Mesothelial cell of epicardium (in vitro differentiated cells): ENCODE results near the gene CNTNAP4. TPM values are rescaled to one million over a fixed set of nuclear protein-coding genes. Genes with fewer than 3 reads are reported as not detected.

Experiments used
- DNase-seq, 2 experiments: peaks; one replicate each; pipeline ENCODE4 v3.0.0; 2021; ENCODE audit warnings: low spot score in 2 of 2; ENCODE audit not compliant: unreplicated experiment in 2 of 2
- H3K27ac Mint-ChIP-seq: 2 replicates; pipeline ENCODE4 v1.8.0; 2021; ENCODE audit warnings: mixed read lengths
- H3K27me3 Mint-ChIP-seq: 2 replicates; pipeline ENCODE4 v1.8.0; 2021; ENCODE audit warnings: low read depth, mixed read lengths
- H3K36me3 Mint-ChIP-seq: 2 replicates; pipeline ENCODE4 v1.8.0; 2021; ENCODE audit warnings: mixed read lengths
- H3K4me1 Mint-ChIP-seq: 2 replicates; pipeline ENCODE4 v1.8.0; 2021; ENCODE audit warnings: mixed read lengths
- H3K4me3 Mint-ChIP-seq: 2 replicates; pipeline ENCODE4 v1.8.0; 2021; ENCODE audit warnings: mild to moderate bottlenecking, moderate library complexity, mixed read lengths
- H3K9me3 Mint-ChIP-seq: 2 replicates; pipeline ENCODE4 v1.8.0; 2021; ENCODE audit warnings: mixed read lengths
- total RNA-seq: library from RNA; stranded (reverse); gene quantifications from 3 replicates; pipeline ENCODE4 v1.2.1, GENCODE V29; 2021
- TF ChIP-seq, protein P1 (sequence below): fragments of 200-600 bp; sonication (generic); IDR thresholded peaks from one replicate; pipeline ENCODE4 v1.5.0; 2021; ENCODE audit warnings: antibody characterized with exemption; ENCODE audit not compliant: unreplicated experiment

Gene CNTNAP4
- total RNA-seq, 1 donor from 2014 or later, result 3.6 TPM

DNA sequence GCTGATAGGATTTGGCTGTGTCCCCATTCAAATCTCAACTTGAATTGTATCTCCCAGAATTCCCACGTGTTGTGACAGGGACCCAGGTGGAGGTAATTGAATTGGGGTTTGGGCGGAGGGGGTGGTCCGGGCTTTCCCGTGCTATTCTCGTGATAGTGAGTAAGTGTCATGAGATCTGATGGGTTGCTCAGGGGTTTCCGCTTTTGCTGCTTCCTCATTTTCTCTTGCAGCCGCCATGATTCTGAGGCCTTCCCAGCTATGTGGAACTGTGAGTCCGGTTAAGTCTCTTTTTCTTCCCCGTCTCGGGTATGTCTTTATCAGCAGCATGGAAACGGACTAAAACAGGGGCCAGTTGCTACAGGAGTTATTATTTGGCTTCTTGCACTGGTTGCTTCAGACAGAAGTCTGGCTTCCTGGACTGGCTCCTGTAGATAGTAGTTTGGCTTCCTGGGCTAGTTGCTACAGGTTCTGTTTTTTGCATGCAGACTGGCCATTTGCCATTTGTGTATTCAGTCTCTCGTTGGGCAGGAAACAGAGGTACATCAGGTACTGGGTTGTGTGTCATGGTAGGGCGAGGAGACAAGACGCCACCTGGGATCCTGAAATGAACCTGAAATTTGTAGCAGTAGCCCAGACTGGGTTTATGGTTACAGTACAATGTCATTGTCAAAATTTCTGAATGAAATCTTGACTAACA is 32.6 kb downstream of the CNTNAP4 start:
- H3K36me3 Mint-ChIP-seq, result no peaks in the 10 kb centered on the region
- H3K4me3 Mint-ChIP-seq, result no peak overlapping the region
- TF ChIP-seq, protein P1, sequence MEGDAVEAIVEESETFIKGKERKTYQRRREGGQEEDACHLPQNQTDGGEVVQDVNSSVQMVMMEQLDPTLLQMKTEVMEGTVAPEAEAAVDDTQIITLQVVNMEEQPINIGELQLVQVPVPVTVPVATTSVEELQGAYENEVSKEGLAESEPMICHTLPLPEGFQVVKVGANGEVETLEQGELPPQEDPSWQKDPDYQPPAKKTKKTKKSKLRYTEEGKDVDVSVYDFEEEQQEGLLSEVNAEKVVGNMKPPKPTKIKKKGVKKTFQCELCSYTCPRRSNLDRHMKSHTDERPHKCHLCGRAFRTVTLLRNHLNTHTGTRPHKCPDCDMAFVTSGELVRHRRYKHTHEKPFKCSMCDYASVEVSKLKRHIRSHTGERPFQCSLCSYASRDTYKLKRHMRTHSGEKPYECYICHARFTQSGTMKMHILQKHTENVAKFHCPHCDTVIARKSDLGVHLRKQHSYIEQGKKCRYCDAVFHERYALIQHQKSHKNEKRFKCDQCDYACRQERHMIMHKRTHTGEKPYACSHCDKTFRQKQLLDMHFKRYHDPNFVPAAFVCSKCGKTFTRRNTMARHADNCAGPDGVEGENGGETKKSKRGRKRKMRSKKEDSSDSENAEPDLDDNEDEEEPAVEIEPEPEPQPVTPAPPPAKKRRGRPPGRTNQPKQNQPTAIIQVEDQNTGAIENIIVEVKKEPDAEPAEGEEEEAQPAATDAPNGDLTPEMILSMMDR, result no peak
- no peak overlapping the region for H3K27ac Mint-ChIP-seq
- peaks cover 15% of the 10 kb centered on the region for H3K27me3 Mint-ChIP-seq
- no peak for DNase-seq
- no peaks in the 10 kb centered on the region for H3K9me3 Mint-ChIP-seq
- H3K4me1 Mint-ChIP-seq, result no peaks in the 10 kb centered on the region

DNA sequence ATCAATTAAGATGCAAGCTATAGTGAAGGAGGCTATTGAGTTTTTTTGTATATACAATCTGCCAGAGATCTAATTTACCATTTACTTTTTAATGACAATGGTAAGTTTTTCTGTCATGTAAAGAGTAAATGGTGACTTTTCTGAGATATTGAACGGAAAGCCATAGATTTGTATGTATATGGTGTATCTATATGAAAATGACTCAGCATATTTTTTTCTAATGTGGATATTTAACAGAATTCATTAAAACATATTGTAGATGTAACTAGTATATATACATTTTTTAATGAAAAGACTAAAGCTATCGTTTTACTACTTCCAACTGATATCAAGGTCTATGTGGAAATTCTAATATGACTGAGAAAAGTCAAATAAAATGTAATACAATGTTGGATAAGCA is 34.1 kb downstream of the CNTNAP4 start:
- DNase-seq, result no peak
- peaks cover 4% of the 10 kb centered on the region for H3K27me3 Mint-ChIP-seq
- no peak overlapping the region for H3K4me3 Mint-ChIP-seq
- TF ChIP-seq, protein P1, result no peak
- no peaks in the 10 kb centered on the region for H3K9me3 Mint-ChIP-seq
- H3K36me3 Mint-ChIP-seq, result no peaks in the 10 kb centered on the region
- no peak overlapping the region for H3K27ac Mint-ChIP-seq
- H3K4me1 Mint-ChIP-seq, result no peaks in the 10 kb centered on the region

GRCh38 chr16:76318565-76318964 is 41.4 kb downstream of the CNTNAP4 start:
- Mint-ChIP-seq H3K27me3 (no peaks in the 10 kb centered on the region), H3K4me3 (no peak overlapping the region), H3K36me3 (no peaks in the 10 kb centered on the region), H3K4me1 (no peaks in the 10 kb centered on the region), H3K9me3 (no peaks in the 10 kb centered on the region), H3K27ac (no peak overlapping the region)
- DNase-seq, result no peak
- TF ChIP-seq, protein P1, result no peak

GRCh38 chr16:76329106-76329505 is 51.9 kb downstream of the CNTNAP4 start:
- Mint-ChIP-seq H3K9me3 (peaks cover 8% of the 10 kb centered on the region), H3K4me3 (no peak overlapping the region), H3K36me3 (no peaks in the 10 kb centered on the region), H3K4me1 (no peaks in the 10 kb centered on the region), H3K27ac (no peak overlapping the region), H3K27me3 (no peaks in the 10 kb centered on the region)
- TF ChIP-seq, protein P1, result no peak
- DNase-seq, result no peak

GRCh38 chr16:76335180-76335974 is 58.2 kb downstream of the CNTNAP4 start:
- no peaks in the 10 kb centered on the region for H3K27me3 Mint-ChIP-seq
- H3K27ac Mint-ChIP-seq, result no peak overlapping the region
- no peak overlapping the region for H3K4me3 Mint-ChIP-seq
- no peaks in the 10 kb centered on the region for H3K4me1 Mint-ChIP-seq
- no peaks in the 10 kb centered on the region for H3K36me3 Mint-ChIP-seq
- no peak for DNase-seq
- TF ChIP-seq, protein P1, result no peak
- H3K9me3 Mint-ChIP-seq, result peaks cover 22% of the 10 kb centered on the region
